ENCODE results near the gene PDS5B. TPM values are rescaled to one million over a fixed set of nuclear protein-coding genes. Genes with fewer than 3 reads are reported as not detected.
A peak's percentile ranks its signal among the peaks of the same experiment; 100 is the strongest.

The PDS5B gene
- total RNA-seq, 4 donors from 2014 or later, result 10.0 to 91.3 (median 32.1) TPM

DNA sequence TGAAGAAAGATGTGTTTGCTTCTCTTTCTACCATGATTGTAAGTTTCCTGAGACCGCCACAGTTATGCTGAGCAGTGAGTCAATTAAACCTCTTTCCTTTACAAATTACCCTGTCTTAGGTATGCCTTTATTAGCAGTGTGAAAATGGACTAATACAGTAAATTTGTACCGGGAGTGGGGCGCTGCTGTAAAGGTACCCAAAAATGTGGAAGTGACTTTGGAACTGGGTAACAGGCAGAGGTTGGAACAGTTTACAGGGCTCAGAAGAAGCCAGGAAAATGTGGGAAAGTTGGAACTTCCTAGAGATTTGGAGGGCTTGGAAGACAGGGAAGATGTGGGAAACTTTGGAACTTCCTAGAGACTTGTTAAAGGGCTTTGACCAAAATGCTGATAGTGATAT lies 9.2 kb upstream of the PDS5B start:
- Histone ChIP-seq H3K9me3 (peaks cover 0 to 9% of the 10 kb centered on the region in 2 donors), H3K27me3 (no peaks in the 10 kb centered on the region), H3K4me3 (no peak overlapping the region), H3K27ac (no peak overlapping the region), H3K36me3 (no peaks in the 10 kb centered on the region), H3K4me1 (no peaks in the 10 kb centered on the region)
- in situ Hi-C loops (cut with MboI; ENCODE audit: low pct_ligation_motif_present in 1 of 4, low pct_unique_long_range_greater_than_20kb in 1 of 4, low sequenced_read_pairs in 3 of 4) (loop anchor here (25.0 kb wide), 3 partner anchors 435 to 1135 kb away; partner anchors contain the start of gene KL (in 1 of the 4)), intact Hi-C loops (cut with DNase I; ENCODE audit: low total_unique reads) (no loop called here)
- no peak for TF ChIP-seq POLR2A (IDR thresholded peaks at IDR 0.05)
- TF ChIP-seq POLR2AphosphoS5 (IDR thresholded peaks at IDR 0.05), result no peak
- TF ChIP-seq EP300 (IDR thresholded peaks at IDR 0.05; ENCODE audit: low read depth), result no peak
- WGBS, 2 donors (ENCODE audit: low coverage in 1 of 2), result 95 to 100% methylated on average over 3 of the region's 3 CpGs
- DNase-seq, result no peak

- Histone ChIP-seq H3K9me3 (peaks cover 0 to 9% of the 10 kb centered on the region in 2 donors), H3K27me3 (no peaks in the 10 kb centered on the region), H3K36me3 (no peaks in the 10 kb centered on the region), H3K4me3 (no peak overlapping the region), H3K27ac (no peak overlapping the region), H3K4me1 (peaks cover 0 to 7% (median 6%) of the 10 kb centered on the region in 4 donors)
- DNase-seq, result no peak
- in situ Hi-C loops (cut with MboI; ENCODE audit: low pct_ligation_motif_present in 1 of 4, low pct_unique_long_range_greater_than_20kb in 1 of 4, low sequenced_read_pairs in 3 of 4), result loop anchor here (10.0 to 25.0 kb wide), 5 partner anchors 54 to 1131 kb away; partner anchors contain the start of gene KL (in 1 of the 4)
- 61 to 67% methylated on average over 3 of the region's 3 CpGs for WGBS, 2 donors (ENCODE audit: low coverage in 1 of 2)
- intact Hi-C loops (cut with DNase I; ENCODE audit: low total_unique reads), result loop anchor here (5.0 to 10.0 kb wide), 2 partner anchors 204 to 964 kb away; no protein-coding TSS in a partner anchor
- TF ChIP-seq POLR2AphosphoS5 (IDR thresholded peaks at IDR 0.05) (no peak), POLR2A (IDR thresholded peaks at IDR 0.05) (no peak), EP300 (IDR thresholded peaks at IDR 0.05; ENCODE audit: low read depth) (no peak), CTCF (IDR thresholded peaks at IDR 0.05) (peak in 4 of 5 experiments; percentile 18 to 52 (median 44))
These were observed 5.0 kb upstream of the PDS5B start for GRCh38 chr13:32581177-32581786.

GRCh38 chr13:32582281-32582680 lies 4.0 kb upstream of the PDS5B start:
- TF ChIP-seq CTCF (IDR thresholded peaks at IDR 0.05) (no peak), POLR2A (IDR thresholded peaks at IDR 0.05) (no peak), EP300 (IDR thresholded peaks at IDR 0.05; ENCODE audit: low read depth) (no peak), POLR2AphosphoS5 (IDR thresholded peaks at IDR 0.05) (no peak)
- H3K4me1 ChIP-seq, result peaks cover 0 to 7% (median 6%) of the 10 kb centered on the region in 4 donors
- H3K27ac ChIP-seq, result no peak overlapping the region
- H3K4me3 ChIP-seq, result no peak overlapping the region
- H3K9me3 ChIP-seq, result peaks cover 0 to 9% of the 10 kb centered on the region in 2 donors
- intact Hi-C loops (cut with DNase I; ENCODE audit: low total_unique reads), result loop anchor here (5.0 to 10.0 kb wide), 2 partner anchors 205 to 963 kb away; no protein-coding TSS in a partner anchor
- H3K27me3 ChIP-seq, result no peaks in the 10 kb centered on the region
- in situ Hi-C loops (cut with MboI; ENCODE audit: low pct_ligation_motif_present in 1 of 4, low pct_unique_long_range_greater_than_20kb in 1 of 4, low sequenced_read_pairs in 3 of 4), result loop anchor here (10.0 to 25.0 kb wide), 5 partner anchors 53 to 1130 kb away; partner anchors contain the start of gene KL (in 1 of the 4)
- DNase-seq, result no peak
- 70 to 72% methylated on average over 2 of the region's 2 CpGs for WGBS, 2 donors (ENCODE audit: low coverage in 1 of 2)
- no peaks in the 10 kb centered on the region for H3K36me3 ChIP-seq

- DNase-seq, result no peak
- in situ Hi-C loops (cut with MboI; ENCODE audit: low pct_ligation_motif_present in 1 of 4, low pct_unique_long_range_greater_than_20kb in 1 of 4, low sequenced_read_pairs in 3 of 4) (loop anchor here (10.0 to 25.0 kb wide), 5 partner anchors 52 to 1129 kb away; partner anchors contain the start of gene KL (in 1 of the 4)), intact Hi-C loops (cut with DNase I; ENCODE audit: low total_unique reads) (loop anchor here (5.0 to 10.0 kb wide), 2 partner anchors 206 to 962 kb away; no protein-coding TSS in a partner anchor)
- no peak overlapping the region for H3K27ac ChIP-seq
- 96% methylated on average over 2 of the region's 2 CpGs; no CpG with 5 or more reads in 1 of the 2 donors for WGBS, 2 donors (ENCODE audit: low coverage in 1 of 2)
- no peaks in the 10 kb centered on the region for H3K27me3 ChIP-seq
- peaks cover 0 to 8% (median 6%) of the 10 kb centered on the region in 4 donors for H3K4me1 ChIP-seq
- no peaks in the 10 kb centered on the region for H3K36me3 ChIP-seq
- no peak overlapping the region for H3K4me3 ChIP-seq
- peaks cover 0 to 2% of the 10 kb centered on the region in 2 donors for H3K9me3 ChIP-seq
- TF ChIP-seq POLR2AphosphoS5 (IDR thresholded peaks at IDR 0.05) (no peak), EP300 (IDR thresholded peaks at IDR 0.05; ENCODE audit: low read depth) (no peak), POLR2A (IDR thresholded peaks at IDR 0.05) (no peak), CTCF (IDR thresholded peaks at IDR 0.05) (no peak)
These were observed 3.3 kb upstream of the PDS5B start for GRCh38 chr13:32582991-32583390.
